Smooth muscle cell (in vitro differentiated cells): Measurements from ENCODE around the gene TMEM167B. TPM values are rescaled to one million over a fixed set of nuclear protein-coding genes. Genes with fewer than 3 reads are reported as not detected.
"Not testable (repeated sequence)": the region's sequence is repeated elsewhere in the genome, so short reads cannot be mapped to it uniquely, and the experiment has no call there.

Experiments
- DNase-seq: peaks from one replicate; lab custom pipeline; 2025; ENCODE audit not compliant: unreplicated experiment; lab: John Stamatoyannopoulos, UW
- H2AFZ ChIP-seq: fragments of 200-600 bp; sonication (generic); 2 replicates; pipeline ENCODE4 v1.6.0; 2016; ENCODE audit warnings: antibody characterized with exemption, low read depth, mild to moderate bottlenecking
- H3F3A ChIP-seq: fragments of 200-600 bp; sonication (generic); 2 replicates; pipeline ENCODE4 v1.6.0; 2017; ENCODE audit warnings: antibody characterized with exemption, low read depth
- H3K27ac ChIP-seq: fragments of 200-600 bp; sonication (generic); 2 replicates; pipeline ENCODE4 v1.5.1; 2016; ENCODE audit warnings: low read depth, mild to moderate bottlenecking
- H3K27me3 ChIP-seq: fragments of 200-600 bp; sonication (generic); 2 replicates; pipeline ENCODE4 v1.6.1; 2016; ENCODE audit warnings: low read depth, mild to moderate bottlenecking
- H3K36me3 ChIP-seq: fragments of 200-600 bp; sonication (generic); 2 replicates; pipeline ENCODE4 v1.5.1; 2016; ENCODE audit warnings: low read depth
- H3K4me1 ChIP-seq: fragments of 200-600 bp; sonication (generic); 2 replicates; pipeline ENCODE4 v1.5.1; 2016; ENCODE audit warnings: low read depth
- H3K4me2 ChIP-seq: fragments of 200-600 bp; sonication (generic); 2 replicates; pipeline ENCODE4 v1.6.0; 2016; ENCODE audit warnings: mild to moderate bottlenecking
- H3K4me3 ChIP-seq: fragments of 200-600 bp; sonication (generic); 2 replicates; pipeline ENCODE4 v1.5.1; 2016; ENCODE audit warnings: mild to moderate bottlenecking
- H3K79me2 ChIP-seq: fragments of 200-600 bp; sonication (generic); 2 replicates; pipeline ENCODE4 v1.6.0; 2016; ENCODE audit warnings: low read depth, mild to moderate bottlenecking
- H3K9ac ChIP-seq: fragments of 200-600 bp; sonication (generic); 2 replicates; pipeline ENCODE4 v1.6.0; 2016; ENCODE audit warnings: low read depth
- H3K9me3 ChIP-seq: fragments of 200-600 bp; sonication (generic); replicated peaks from 2 replicates; pipeline ENCODE4 v1.5.1; 2016; ENCODE audit warnings: low read depth
- H4K20me1 ChIP-seq: fragments of 200-600 bp; sonication (generic); 2 replicates; pipeline ENCODE4 v1.6.0; 2016; ENCODE audit warnings: low read depth
- WGBS: methylation state at CpG from one replicate; pipeline ENCODE4 v1.1.7; 2016; ENCODE audit warnings: low lambda C conversion rate; 5-methylcytosine and 5-hydroxymethylcytosine counted together
- polyA plus RNA-seq: library from polyadenylated mRNA; unstranded; fragments of >200 nt; fragmentation: Nextera tagmentation; extraction: Ambion mirVana; gene quantifications from 2 replicates; pipeline ENCODE4 v1.2.1, GENCODE V29; 2016
- total RNA-seq: library from RNA; depleted of rRNA; stranded (reverse); fragments of >200 nt; gene quantifications from 2 replicates; pipeline ENCODE4 v1.2.3, GENCODE V29; 2014
- TF ChIP-seq, protein P1 (sequence below): fragments of 200-600 bp; sonication (generic); IDR thresholded peaks from 2 replicates; pipeline ENCODE4 v1.5.1; 2017; ENCODE audit warnings: borderline replicate concordance, mild to moderate bottlenecking, antibody characterized with exemption; ENCODE audit not compliant: insufficient read depth, poor library complexity, severe bottlenecking

TMEM167B gene
- total and polyA plus RNA-seq, 2 experiments from 2014 or later = 24.2 to 31.6 TPM

GRCh38 chr1:109137958-109138357 is 47.4 kb downstream of the TMEM167B start:
- Histone ChIP-seq H3K27ac (no peak overlapping the region), H3K4me2 (no peak overlapping the region), H3K4me3 (no peak overlapping the region), H4K20me1 (no peaks in the 10 kb centered on the region), H2AFZ (no peak overlapping the region), H3K9ac (no peak overlapping the region), H3K79me2 (no peaks in the 10 kb centered on the region), H3K27me3 (no peaks in the 10 kb centered on the region), H3K36me3 (no peaks in the 10 kb centered on the region), H3F3A (no peaks in the 10 kb centered on the region), H3K4me1 (no peaks in the 10 kb centered on the region), H3K9me3 (no peaks in the 10 kb centered on the region)
- 90% methylated on average over 3 of the region's 3 CpGs for WGBS
- TF ChIP-seq, protein P1, sequence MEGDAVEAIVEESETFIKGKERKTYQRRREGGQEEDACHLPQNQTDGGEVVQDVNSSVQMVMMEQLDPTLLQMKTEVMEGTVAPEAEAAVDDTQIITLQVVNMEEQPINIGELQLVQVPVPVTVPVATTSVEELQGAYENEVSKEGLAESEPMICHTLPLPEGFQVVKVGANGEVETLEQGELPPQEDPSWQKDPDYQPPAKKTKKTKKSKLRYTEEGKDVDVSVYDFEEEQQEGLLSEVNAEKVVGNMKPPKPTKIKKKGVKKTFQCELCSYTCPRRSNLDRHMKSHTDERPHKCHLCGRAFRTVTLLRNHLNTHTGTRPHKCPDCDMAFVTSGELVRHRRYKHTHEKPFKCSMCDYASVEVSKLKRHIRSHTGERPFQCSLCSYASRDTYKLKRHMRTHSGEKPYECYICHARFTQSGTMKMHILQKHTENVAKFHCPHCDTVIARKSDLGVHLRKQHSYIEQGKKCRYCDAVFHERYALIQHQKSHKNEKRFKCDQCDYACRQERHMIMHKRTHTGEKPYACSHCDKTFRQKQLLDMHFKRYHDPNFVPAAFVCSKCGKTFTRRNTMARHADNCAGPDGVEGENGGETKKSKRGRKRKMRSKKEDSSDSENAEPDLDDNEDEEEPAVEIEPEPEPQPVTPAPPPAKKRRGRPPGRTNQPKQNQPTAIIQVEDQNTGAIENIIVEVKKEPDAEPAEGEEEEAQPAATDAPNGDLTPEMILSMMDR = no peak
- no peak for DNase-seq

DNA sequence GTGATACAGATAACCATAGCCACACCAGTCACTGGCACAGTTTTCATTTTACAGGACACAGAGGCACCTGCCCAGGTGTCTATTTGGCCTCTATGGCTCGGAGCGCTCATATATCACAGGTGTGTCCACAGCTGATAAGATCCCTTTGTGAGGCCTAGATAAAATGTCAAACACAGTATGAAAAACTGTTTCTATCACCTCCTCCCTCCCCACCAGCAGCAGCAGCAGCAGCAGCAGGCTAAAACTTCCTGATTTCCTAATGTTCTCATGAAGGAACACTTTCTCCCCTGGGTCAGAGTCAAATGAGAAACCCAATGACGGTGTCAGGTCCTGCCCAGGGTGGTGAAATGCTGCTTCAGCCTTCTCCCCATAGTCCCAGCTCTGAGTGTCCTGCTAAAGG is 47.8 kb downstream of the TMEM167B start:
- no peaks in the 10 kb centered on the region for H3K9me3 ChIP-seq
- H3K4me1 ChIP-seq = no peaks in the 10 kb centered on the region
- H2AFZ ChIP-seq = no peak overlapping the region
- no peak overlapping the region for H3K9ac ChIP-seq
- no peak overlapping the region for H3K27ac ChIP-seq
- no peaks in the 10 kb centered on the region for H4K20me1 ChIP-seq
- H3K27me3 ChIP-seq = no peaks in the 10 kb centered on the region
- H3K79me2 ChIP-seq = no peaks in the 10 kb centered on the region
- H3K4me2 ChIP-seq = no peak overlapping the region
- no peak overlapping the region for H3K4me3 ChIP-seq
- no peaks in the 10 kb centered on the region for H3K36me3 ChIP-seq
- 94% methylated on average over 3 of the region's 3 CpGs for WGBS
- TF ChIP-seq, protein P1 = no peak
- DNase-seq = no peak
- no peaks in the 10 kb centered on the region for H3F3A ChIP-seq

- no peaks in the 10 kb centered on the region for H3K9me3 ChIP-seq
- DNase-seq = no peak
- no peaks in the 10 kb centered on the region for H3K79me2 ChIP-seq
- H2AFZ ChIP-seq = no peak overlapping the region
- 90% methylated on average over 3 of the region's 3 CpGs for WGBS
- H3K4me2 ChIP-seq = no peak overlapping the region
- H3K4me1 ChIP-seq = no peaks in the 10 kb centered on the region
- no peaks in the 10 kb centered on the region for H3F3A ChIP-seq
- no peak overlapping the region for H3K9ac ChIP-seq
- H3K4me3 ChIP-seq = no peak overlapping the region
- TF ChIP-seq, protein P1 = no peak
- H3K27me3 ChIP-seq = no peaks in the 10 kb centered on the region
- H3K36me3 ChIP-seq = no peaks in the 10 kb centered on the region
- H4K20me1 ChIP-seq = no peaks in the 10 kb centered on the region
- H3K27ac ChIP-seq = no peak overlapping the region
Observed at GRCh38 chr1:109140392-109140791, 49.8 kb downstream of the TMEM167B start.

GRCh38 chr1:109142260-109142659 is 51.7 kb downstream of the TMEM167B start:
- Histone ChIP-seq H3K9ac (no peak overlapping the region), H4K20me1 (no peaks in the 10 kb centered on the region), H3K36me3 (no peaks in the 10 kb centered on the region), H3K4me1 (no peaks in the 10 kb centered on the region), H3K9me3 (no peaks in the 10 kb centered on the region), H2AFZ (no peak overlapping the region), H3K4me3 (no peak overlapping the region), H3K27me3 (no peaks in the 10 kb centered on the region), H3K79me2 (no peaks in the 10 kb centered on the region), H3F3A (no peaks in the 10 kb centered on the region), H3K27ac (no peak overlapping the region), H3K4me2 (no peak overlapping the region)
- TF ChIP-seq, protein P1 = no peak
- DNase-seq = no peak
- WGBS = 93% methylated on average over 5 of the region's 5 CpGs

GRCh38 chr1:109142725-109143124 is 52.2 kb downstream of the TMEM167B start:
- DNase-seq, H3K27ac ChIP-seq, H3K36me3 ChIP-seq, H3K4me1 ChIP-seq, H3K9me3 ChIP-seq, H4K20me1 ChIP-seq, H3K9ac ChIP-seq, H2AFZ ChIP-seq, H3F3A ChIP-seq, H3K27me3 ChIP-seq, H3K4me3 ChIP-seq, H3K79me2 ChIP-seq, H3K4me2 ChIP-seq: not testable (repeated sequence)
- WGBS = 92% methylated on average over 6 of the region's 6 CpGs
